PFSK-1 (cell line): ENCODE data around the gene CAPZA2.

Experiments used
- FOXP2 ChIP-seq: optimal IDR thresholded peaks from 2 replicates; pipeline ENCODE3; 2011; ENCODE audit warnings: borderline replicate concordance, control low read depth, inconsistent platforms; ENCODE audit not compliant: insufficient read depth; ENCODE audit errors: extremely low read length, extremely low read depth
- POLR2AphosphoS5 ChIP-seq: IDR thresholded peaks from 2 replicates; pipeline ENCODE4 v1.6.1; 2012; ENCODE audit warnings: low read depth, mild to moderate bottlenecking, control low read depth, low read length, moderate library complexity
- SIN3A ChIP-seq: IDR thresholded peaks from 2 replicates; pipeline ENCODE4 v1.6.1; 2012; ENCODE audit warnings: mild to moderate bottlenecking, low read length, moderate library complexity, borderline replicate concordance; ENCODE audit not compliant: insufficient read depth
- TAF1 ChIP-seq: IDR thresholded peaks from 2 replicates; pipeline ENCODE4 v1.6.1; 2012; ENCODE audit warnings: low read length, control low read depth, borderline replicate concordance; ENCODE audit not compliant: insufficient read depth
- TF ChIP-seq, protein P1 (sequence below), 2 experiments: IDR thresholded peaks; 2 replicates each; pipeline versions ENCODE4 v1.6.1 to v1.8.0; 2011 to 2012; ENCODE audit warnings: low read depth in 2 of 2, low read length in 2 of 2, control low read depth in 1 of 2, inconsistent platforms in 1 of 2, mild to moderate bottlenecking in 1 of 2, moderate library complexity in 1 of 2; ENCODE audit not compliant: insufficient read depth in 1 of 2

Gene CAPZA2

DNA sequence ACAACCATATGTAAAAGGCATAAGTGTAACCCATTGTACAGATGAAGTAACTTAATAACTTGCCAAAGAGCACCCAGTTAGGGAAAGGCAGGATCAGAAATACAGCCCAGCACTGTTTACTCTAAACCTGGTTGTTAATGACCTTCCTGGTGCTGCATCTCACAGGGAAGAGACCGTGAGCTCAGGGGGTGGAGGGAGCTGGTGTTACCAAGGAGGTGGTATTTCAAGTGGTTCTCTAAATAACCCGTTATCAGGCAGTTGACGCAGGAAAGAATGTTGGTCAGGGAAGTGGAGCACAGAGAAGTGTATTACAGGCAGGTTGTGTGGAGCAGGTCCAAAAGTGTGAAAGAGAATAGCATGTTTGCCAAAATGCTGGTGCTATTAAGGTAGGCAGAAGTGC lies 86.5 kb downstream of the CAPZA2 start:
- TF ChIP-seq, protein P1, sequence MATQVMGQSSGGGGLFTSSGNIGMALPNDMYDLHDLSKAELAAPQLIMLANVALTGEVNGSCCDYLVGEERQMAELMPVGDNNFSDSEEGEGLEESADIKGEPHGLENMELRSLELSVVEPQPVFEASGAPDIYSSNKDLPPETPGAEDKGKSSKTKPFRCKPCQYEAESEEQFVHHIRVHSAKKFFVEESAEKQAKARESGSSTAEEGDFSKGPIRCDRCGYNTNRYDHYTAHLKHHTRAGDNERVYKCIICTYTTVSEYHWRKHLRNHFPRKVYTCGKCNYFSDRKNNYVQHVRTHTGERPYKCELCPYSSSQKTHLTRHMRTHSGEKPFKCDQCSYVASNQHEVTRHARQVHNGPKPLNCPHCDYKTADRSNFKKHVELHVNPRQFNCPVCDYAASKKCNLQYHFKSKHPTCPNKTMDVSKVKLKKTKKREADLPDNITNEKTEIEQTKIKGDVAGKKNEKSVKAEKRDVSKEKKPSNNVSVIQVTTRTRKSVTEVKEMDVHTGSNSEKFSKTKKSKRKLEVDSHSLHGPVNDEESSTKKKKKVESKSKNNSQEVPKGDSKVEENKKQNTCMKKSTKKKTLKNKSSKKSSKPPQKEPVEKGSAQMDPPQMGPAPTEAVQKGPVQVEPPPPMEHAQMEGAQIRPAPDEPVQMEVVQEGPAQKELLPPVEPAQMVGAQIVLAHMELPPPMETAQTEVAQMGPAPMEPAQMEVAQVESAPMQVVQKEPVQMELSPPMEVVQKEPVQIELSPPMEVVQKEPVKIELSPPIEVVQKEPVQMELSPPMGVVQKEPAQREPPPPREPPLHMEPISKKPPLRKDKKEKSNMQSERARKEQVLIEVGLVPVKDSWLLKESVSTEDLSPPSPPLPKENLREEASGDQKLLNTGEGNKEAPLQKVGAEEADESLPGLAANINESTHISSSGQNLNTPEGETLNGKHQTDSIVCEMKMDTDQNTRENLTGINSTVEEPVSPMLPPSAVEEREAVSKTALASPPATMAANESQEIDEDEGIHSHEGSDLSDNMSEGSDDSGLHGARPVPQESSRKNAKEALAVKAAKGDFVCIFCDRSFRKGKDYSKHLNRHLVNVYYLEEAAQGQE (IDR thresholded peaks at IDR 0.05; ENCODE audit: insufficient read depth in 1 of 2, low read depth in 2 of 2, low read length in 2 of 2) = no peak
- no peak for TF ChIP-seq POLR2AphosphoS5
- TF ChIP-seq SIN3A = no peak
- no peak for TF ChIP-seq TAF1
- no peak for TF ChIP-seq FOXP2

DNA sequence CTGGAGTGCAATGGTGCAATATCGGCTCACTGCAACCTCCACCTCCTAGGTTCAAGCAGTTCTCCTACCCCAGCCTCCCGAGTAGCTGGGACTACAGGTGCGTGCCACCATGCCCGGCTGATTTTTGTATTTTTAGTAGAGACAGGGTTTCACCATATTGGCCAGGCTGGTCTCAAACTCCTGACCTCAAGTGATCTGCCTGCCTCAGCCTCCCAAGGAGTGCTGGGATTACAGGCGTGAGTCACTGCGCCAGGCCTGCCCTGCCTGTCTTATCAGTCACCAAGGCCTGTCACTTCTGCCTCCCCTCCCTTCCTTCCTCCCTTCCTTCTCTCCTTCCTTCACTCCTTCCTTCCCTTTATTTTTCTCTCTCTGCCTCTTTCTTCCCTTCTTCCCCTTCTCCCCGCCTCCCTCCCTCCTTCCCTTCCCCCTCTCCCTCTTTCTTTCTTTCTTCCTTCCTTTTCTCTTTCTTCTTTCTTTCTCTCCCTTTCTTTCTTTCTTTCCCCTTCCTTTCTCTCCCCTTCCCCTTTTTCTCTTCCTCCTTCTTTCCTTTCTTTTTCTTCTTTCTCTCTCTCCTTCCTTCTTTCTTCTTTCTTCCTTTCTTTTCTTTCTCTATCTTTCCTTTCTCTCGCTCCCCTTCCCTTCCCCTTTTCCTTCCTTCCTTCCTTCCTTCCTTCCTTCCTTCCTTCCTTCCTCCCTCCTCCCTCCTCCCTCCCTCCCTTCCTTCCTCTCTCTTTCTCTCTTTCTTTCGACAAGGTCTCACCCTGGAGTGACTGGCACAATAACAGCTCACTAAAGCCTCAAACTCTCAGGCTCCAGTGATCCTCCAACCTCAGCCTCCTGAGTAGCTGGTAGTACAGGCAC lies 87.8 kb downstream of the CAPZA2 start:
- TF ChIP-seq FOXP2 = no peak

DNA sequence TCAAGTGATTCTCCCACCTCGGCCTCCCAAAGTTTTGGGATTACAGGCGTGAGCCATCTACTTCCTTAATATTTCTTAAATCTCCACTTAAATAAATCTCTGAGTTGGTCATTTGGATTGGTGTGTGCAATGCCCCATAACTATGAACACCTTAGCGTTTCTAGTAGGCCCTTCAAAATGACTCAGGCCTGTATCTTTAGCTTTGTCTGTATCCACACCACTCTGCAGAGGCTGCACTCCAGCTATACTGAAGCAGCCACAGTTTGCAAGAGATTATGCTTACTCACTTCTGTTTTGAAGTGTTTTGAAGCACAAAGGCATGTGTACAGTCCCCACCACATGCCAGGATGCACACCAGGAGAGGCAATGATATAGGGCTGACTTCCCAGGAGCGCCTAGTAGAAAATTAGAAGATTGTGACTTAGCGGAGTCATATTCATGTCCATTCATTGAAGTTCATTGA lies 88.5 kb downstream of the CAPZA2 start:
- no peak for TF ChIP-seq SIN3A
- TF ChIP-seq POLR2AphosphoS5 = no peak
- no peak for TF ChIP-seq TAF1
- TF ChIP-seq, protein P1 (IDR thresholded peaks at IDR 0.05; ENCODE audit: insufficient read depth in 1 of 2, low read depth in 2 of 2, low read length in 2 of 2) = no peak
- no peak for TF ChIP-seq FOXP2

DNA sequence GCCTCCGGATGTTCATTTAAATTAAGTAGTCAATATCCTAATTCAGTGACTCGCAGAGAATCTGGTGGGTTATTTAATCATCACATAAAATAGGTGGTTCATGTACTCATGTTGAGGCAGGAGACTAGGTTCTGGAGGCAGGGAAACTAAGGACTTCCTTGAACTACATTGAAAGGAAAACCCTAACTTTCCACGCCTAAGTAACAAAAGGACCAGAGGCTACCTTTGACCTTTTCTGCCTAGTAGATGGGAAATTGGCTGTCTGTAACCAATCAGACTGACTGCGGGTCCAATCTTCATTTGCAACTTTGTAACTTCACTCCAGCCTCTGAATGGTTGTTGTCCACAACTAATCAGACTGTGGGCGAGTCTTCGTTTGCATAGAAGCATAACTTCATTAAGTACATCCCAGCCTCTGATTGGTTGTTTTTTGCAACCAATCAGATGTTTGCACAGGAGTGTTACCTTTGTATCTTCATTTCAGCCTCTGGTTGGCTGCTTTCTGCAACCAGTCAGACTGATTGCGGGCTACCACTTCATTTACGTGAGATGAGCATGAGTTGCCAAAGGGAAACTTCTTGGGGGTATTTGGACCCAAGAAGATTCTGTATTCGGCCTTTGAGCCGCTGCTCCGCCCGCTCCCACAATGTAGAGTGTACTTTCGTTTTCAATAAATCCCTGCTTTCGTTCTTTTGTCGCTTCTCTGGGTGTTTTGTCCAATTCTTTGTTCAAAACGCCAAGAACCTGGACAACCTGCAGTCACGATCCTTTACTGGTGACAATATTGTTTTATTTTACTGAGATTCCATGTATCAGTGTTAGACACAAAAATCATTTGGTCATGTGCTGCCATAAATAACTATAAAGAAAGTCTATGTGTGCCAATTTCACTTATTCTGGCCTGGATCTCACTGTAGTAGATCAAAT lies 89.2 kb downstream of the CAPZA2 start:
- no peak for TF ChIP-seq FOXP2
- no peak for TF ChIP-seq POLR2AphosphoS5
- TF ChIP-seq SIN3A = no peak
- TF ChIP-seq, protein P1 (IDR thresholded peaks at IDR 0.05; ENCODE audit: insufficient read depth in 1 of 2, low read depth in 2 of 2, low read length in 2 of 2) = no peak
- TF ChIP-seq TAF1 = no peak

DNA sequence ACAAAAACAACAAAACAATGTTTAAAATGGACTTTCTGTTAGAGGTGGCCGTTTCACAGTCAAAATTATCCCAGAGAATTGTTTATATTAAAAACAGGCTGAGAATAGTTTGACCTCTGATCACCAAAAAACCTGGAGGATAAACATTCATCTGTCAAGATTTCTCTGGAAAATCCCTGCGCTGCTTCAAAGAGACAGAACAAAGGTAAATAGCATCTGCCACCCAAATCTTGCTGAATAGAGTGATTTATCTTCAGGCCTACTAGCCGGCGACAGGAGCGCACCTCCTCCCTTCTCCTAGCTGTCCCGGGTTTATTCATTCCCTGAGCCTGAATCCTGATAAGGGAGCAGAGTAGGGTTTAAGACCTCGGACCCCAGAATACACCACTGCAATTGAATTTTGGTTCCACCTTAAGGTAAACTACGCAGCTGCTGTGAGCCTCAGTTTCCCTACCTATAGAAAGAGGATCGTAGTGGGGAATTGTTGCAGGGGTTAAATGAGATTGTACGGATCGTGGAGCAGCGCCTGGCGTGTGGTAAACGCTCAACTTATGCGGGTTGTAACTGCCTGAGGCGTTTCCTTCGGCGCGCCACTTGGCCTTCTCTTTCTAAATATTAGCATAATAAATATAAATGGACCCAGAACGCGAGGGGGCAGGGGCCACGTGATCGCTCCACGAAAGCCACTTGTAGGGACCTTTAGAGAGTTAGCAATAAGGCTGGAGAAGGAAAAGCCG lies 90.4 kb downstream of the CAPZA2 start:
- TF ChIP-seq SIN3A = no peak
- TF ChIP-seq, protein P1 (IDR thresholded peaks at IDR 0.05; ENCODE audit: insufficient read depth in 1 of 2, low read depth in 2 of 2, low read length in 2 of 2) = no peak
- TF ChIP-seq FOXP2 = no peak
- TF ChIP-seq POLR2AphosphoS5 = no peak
- no peak for TF ChIP-seq TAF1
